GM19238 (cell line): ENCODE data around the gene MYRFL.
"Not testable (repeated sequence)": the region's sequence is repeated elsewhere in the genome, so short reads cannot be mapped to it uniquely, and the experiment has no call there.

Source experiments
- DNase-seq: peaks from one replicate; pipeline ENCODE4 v3.0.0; 2011; ENCODE audit warnings: low spot score; ENCODE audit not compliant: insufficient read length

MYRFL gene

GRCh38 chr12:69824966-69825560 is at the start of gene MYRFL:
TSS of gene MYRFL (plus strand) at chr12:69825227. CDS start at chr12:69825518, 291 bp downstream.
- no peak for DNase-seq

GRCh38 chr12:69779928-69780327 is 45.1 kb upstream of the MYRFL start:
- DNase-seq = no peak

- no peak for DNase-seq
These were observed 41.7 kb upstream of the MYRFL start for GRCh38 chr12:69783365-69783764.

- DNase-seq = no peak
These were observed 35.7 kb upstream of the MYRFL start for GRCh38 chr12:69789351-69789750.

GRCh38 chr12:69792533-69792932 is 32.5 kb upstream of the MYRFL start:
- no peak for DNase-seq

- DNase-seq = not testable (repeated sequence)
These were observed 17.7 kb upstream of the MYRFL start for GRCh38 chr12:69807101-69807897.

- DNase-seq = no peak
These were observed 14.0 kb upstream of the MYRFL start for GRCh38 chr12:69810870-69811498.

GRCh38 chr12:69816082-69816481 is 8.9 kb upstream of the MYRFL start:
- DNase-seq = no peak

- DNase-seq = no peak
These were observed 4.0 kb upstream of the MYRFL start for GRCh38 chr12:69821032-69821455.

- no peak for DNase-seq
These were observed 3.4 kb upstream of the MYRFL start for GRCh38 chr12:69821456-69822159.

- no peak for DNase-seq
These were observed 2.7 kb upstream of the MYRFL start for GRCh38 chr12:69822201-69822860.

GRCh38 chr12:69824028-69824427 is 999 bp upstream of the MYRFL start:
- DNase-seq = no peak

GRCh38 chr12:69828897-69829296 is 3.9 kb downstream of the MYRFL start:
- no peak for DNase-seq

GRCh38 chr12:69833696-69834095 is 8.7 kb downstream of the MYRFL start:
- DNase-seq = no peak

GRCh38 chr12:69834147-69834546 is 9.1 kb downstream of the MYRFL start:
- no peak for DNase-seq

- DNase-seq = no peak
These were observed 9.5 kb downstream of the MYRFL start for GRCh38 chr12:69834576-69834975.

- DNase-seq = no peak
These were observed 10.1 kb downstream of the MYRFL start for GRCh38 chr12:69835081-69835480.

GRCh38 chr12:69836015-69836414 is 11.0 kb downstream of the MYRFL start:
- no peak for DNase-seq

- no peak for DNase-seq
These were observed 12.2 kb downstream of the MYRFL start for GRCh38 chr12:69837191-69837590.

GRCh38 chr12:69837657-69838415 is 12.8 kb downstream of the MYRFL start:
- DNase-seq = no peak

GRCh38 chr12:69840727-69841126 is 15.7 kb downstream of the MYRFL start:
- DNase-seq = no peak
